IMR-90 (cell line): ENCODE measurements around the gene PRR16.

ENCODE experiments used
- CEBPB ChIP-seq: IDR thresholded peaks from 2 replicates; pipeline ENCODE4 v1.6.1; 2012; ENCODE audit warnings: low read depth, low read length, improper control_type of control experiment
- CHD1 ChIP-seq: IDR thresholded peaks from 2 replicates; pipeline ENCODE4 v1.6.1; 2012; ENCODE audit warnings: low read depth, low read length, improper control_type of control experiment
- MAZ ChIP-seq: IDR thresholded peaks from 2 replicates; pipeline ENCODE4 v1.6.1; 2012; ENCODE audit warnings: low read depth, mild to moderate bottlenecking, low read length, improper control_type of control experiment, moderate library complexity, borderline replicate concordance
- MXI1 ChIP-seq: IDR thresholded peaks from 2 replicates; pipeline ENCODE4 v1.6.1; 2012; ENCODE audit warnings: low read depth, mild to moderate bottlenecking, low read length, moderate library complexity, borderline replicate concordance
- POLR2A ChIP-seq: IDR thresholded peaks from 2 replicates; pipeline ENCODE4 v1.6.1; 2012; ENCODE audit warnings: mild to moderate bottlenecking, low read depth, low read length
- RAD21 ChIP-seq: IDR thresholded peaks from 2 replicates; pipeline ENCODE4 v1.6.1; 2012; ENCODE audit warnings: low read length, improper control_type of control experiment
- RCOR1 ChIP-seq: IDR thresholded peaks from 2 replicates; pipeline ENCODE4 v1.6.1; 2012; ENCODE audit warnings: mild to moderate bottlenecking, low read length, improper control_type of control experiment; ENCODE audit not compliant: insufficient replicate concordance
- RFX5 ChIP-seq: IDR thresholded peaks from 2 replicates; pipeline ENCODE4 v1.8.0; 2012; ENCODE audit warnings: low read depth, mild to moderate bottlenecking, low read length, moderate library complexity
- TF ChIP-seq, protein P1 (sequence below): conservative IDR thresholded peaks from 2 replicates; pipeline ENCODE4 v1.5.1; 2012; ENCODE audit warnings: mild to moderate bottlenecking, low read depth, low read length, improper control_type of control experiment
- TF ChIP-seq, protein P2 (sequence below): fragments of 150-350 bp; IDR thresholded peaks from 2 replicates; pipeline ENCODE4 v1.6.1; 2017; ENCODE audit warnings: mild to moderate bottlenecking, antibody characterized with exemption, low read length, low read depth

- TF ChIP-seq, protein P1, sequence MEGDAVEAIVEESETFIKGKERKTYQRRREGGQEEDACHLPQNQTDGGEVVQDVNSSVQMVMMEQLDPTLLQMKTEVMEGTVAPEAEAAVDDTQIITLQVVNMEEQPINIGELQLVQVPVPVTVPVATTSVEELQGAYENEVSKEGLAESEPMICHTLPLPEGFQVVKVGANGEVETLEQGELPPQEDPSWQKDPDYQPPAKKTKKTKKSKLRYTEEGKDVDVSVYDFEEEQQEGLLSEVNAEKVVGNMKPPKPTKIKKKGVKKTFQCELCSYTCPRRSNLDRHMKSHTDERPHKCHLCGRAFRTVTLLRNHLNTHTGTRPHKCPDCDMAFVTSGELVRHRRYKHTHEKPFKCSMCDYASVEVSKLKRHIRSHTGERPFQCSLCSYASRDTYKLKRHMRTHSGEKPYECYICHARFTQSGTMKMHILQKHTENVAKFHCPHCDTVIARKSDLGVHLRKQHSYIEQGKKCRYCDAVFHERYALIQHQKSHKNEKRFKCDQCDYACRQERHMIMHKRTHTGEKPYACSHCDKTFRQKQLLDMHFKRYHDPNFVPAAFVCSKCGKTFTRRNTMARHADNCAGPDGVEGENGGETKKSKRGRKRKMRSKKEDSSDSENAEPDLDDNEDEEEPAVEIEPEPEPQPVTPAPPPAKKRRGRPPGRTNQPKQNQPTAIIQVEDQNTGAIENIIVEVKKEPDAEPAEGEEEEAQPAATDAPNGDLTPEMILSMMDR = no peak
- TF ChIP-seq POLR2A (no peak), MXI1 (no peak), RCOR1 (no peak), CHD1 (no peak), RFX5 (no peak), MAZ (no peak), CEBPB (no peak), RAD21 (no peak)
- TF ChIP-seq, protein P2, sequence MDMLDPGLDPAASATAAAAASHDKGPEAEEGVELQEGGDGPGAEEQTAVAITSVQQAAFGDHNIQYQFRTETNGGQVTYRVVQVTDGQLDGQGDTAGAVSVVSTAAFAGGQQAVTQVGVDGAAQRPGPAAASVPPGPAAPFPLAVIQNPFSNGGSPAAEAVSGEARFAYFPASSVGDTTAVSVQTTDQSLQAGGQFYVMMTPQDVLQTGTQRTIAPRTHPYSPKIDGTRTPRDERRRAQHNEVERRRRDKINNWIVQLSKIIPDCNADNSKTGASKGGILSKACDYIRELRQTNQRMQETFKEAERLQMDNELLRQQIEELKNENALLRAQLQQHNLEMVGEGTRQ = no peak
Observed at GRCh38 chr5:120535900-120536299, 71.8 kb downstream of the PRR16 start.
